ENCODE measurements around the gene TEX30. TPM values are rescaled to one million over a fixed set of nuclear protein-coding genes. Genes with fewer than 3 reads are reported as not detected.

Gene TEX30
- total RNA-seq, 1 donor from 2014 or later = 14.5 TPM

DNA sequence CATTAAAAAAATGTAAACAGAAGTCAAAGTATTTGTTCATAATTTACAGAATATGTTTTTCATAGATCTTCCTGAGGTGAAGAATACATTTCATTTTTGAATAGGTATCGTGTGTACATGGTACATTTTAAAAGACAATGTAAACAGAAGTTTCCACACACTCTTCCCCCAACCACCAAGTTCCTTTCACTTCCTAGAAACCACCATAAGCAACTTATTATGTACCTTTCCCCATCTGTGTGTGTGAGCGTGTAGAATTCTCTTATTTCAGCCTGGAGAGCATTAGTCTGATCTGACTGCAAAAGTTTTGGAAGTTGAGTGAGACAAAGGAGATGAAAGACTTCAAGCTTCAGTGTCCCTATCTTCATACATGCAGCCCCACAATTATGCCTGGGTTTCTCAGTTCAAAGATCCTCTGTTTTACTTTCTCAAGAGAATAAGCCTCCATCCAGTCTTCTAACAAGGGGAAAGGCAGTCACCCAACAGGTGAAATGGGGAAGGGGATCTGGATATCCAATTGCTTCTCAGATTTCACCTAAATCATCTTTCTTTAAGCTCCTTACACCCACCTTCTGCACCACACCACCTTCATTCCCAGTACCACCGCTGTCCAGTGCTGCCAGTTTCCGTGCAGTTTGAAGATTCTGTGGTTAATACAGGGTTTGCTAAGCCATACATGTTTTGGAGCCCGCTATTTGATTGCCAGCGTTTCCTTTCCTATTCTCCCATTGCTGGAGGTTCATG, 2.1 kb downstream of the TEX30 start:
- TF ChIP-seq, protein P1, sequence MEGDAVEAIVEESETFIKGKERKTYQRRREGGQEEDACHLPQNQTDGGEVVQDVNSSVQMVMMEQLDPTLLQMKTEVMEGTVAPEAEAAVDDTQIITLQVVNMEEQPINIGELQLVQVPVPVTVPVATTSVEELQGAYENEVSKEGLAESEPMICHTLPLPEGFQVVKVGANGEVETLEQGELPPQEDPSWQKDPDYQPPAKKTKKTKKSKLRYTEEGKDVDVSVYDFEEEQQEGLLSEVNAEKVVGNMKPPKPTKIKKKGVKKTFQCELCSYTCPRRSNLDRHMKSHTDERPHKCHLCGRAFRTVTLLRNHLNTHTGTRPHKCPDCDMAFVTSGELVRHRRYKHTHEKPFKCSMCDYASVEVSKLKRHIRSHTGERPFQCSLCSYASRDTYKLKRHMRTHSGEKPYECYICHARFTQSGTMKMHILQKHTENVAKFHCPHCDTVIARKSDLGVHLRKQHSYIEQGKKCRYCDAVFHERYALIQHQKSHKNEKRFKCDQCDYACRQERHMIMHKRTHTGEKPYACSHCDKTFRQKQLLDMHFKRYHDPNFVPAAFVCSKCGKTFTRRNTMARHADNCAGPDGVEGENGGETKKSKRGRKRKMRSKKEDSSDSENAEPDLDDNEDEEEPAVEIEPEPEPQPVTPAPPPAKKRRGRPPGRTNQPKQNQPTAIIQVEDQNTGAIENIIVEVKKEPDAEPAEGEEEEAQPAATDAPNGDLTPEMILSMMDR (conservative IDR thresholded peaks at IDR 0.05) = no peak
- no peaks in the 10 kb centered on the region for H3K27me3 Mint-ChIP-seq
- H3K9me3 Mint-ChIP-seq = no peaks in the 10 kb centered on the region
- no peak for DNase-seq (ENCODE audit: extremely low spot score, unreplicated experiment)
- H3K36me3 Mint-ChIP-seq = peaks cover 4% of the 10 kb centered on the region
- no peak overlapping the region for H3K27ac Mint-ChIP-seq
- peaks cover 8% of the 10 kb centered on the region for H3K4me1 Mint-ChIP-seq (ENCODE audit: unreplicated experiment)
- H3K4me3 Mint-ChIP-seq = peak overlapping the region; percentile 87

DNA sequence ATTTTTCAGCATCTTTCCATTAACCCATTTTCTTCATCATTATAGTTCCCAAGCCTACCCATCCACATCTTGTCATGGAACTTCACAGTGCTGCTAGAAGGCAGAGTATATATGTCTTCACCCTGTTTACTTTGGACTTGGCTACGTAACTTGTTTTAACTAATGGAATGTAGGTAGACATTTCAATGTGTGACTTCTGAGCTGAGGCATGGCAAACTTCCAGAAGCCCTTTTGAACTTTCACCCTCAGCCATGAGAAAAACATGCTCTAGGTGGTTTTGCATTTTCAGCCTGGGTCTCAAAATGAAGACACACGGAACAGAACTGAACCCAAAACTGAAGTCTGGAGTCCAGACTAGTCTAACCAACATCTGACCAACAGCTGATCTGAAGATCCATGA, 3.2 kb downstream of the TEX30 start:
- Mint-ChIP-seq H3K4me1 (ENCODE audit: unreplicated experiment) (peaks cover 8% of the 10 kb centered on the region), H3K4me3 (peak overlapping the region; percentile 60), H3K27me3 (no peaks in the 10 kb centered on the region), H3K27ac (no peak overlapping the region), H3K36me3 (peaks cover 4% of the 10 kb centered on the region), H3K9me3 (no peaks in the 10 kb centered on the region)
- TF ChIP-seq, protein P1 (conservative IDR thresholded peaks at IDR 0.05) = no peak
- DNase-seq (ENCODE audit: extremely low spot score, unreplicated experiment) = no peak

DNA sequence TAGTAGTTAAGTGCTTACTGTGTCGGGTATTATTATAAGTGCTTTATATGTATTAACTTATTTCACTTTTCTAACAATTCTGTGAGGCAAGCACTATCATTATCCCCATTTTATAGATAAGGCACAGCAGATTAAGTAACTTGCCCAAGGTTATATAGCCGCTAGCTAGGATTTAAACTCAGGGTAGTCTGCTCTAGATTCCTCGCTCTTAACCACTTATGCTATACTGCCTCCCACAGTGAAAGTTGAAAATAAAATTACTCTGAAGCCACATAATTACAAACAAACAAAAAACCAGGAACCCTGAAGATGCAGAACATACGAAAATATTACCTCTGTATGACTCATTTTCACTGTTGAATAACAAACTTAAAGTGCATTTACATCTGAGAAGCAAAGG, 3.9 kb downstream of the TEX30 start:
- no peaks in the 10 kb centered on the region for H3K9me3 Mint-ChIP-seq
- no peaks in the 10 kb centered on the region for H3K27me3 Mint-ChIP-seq
- H3K27ac Mint-ChIP-seq = no peak overlapping the region
- no peak overlapping the region for H3K4me3 Mint-ChIP-seq
- TF ChIP-seq, protein P1 (conservative IDR thresholded peaks at IDR 0.05) = no peak
- peaks cover 4% of the 10 kb centered on the region for H3K36me3 Mint-ChIP-seq
- H3K4me1 Mint-ChIP-seq (ENCODE audit: unreplicated experiment) = peaks cover 8% of the 10 kb centered on the region
- no peak for DNase-seq (ENCODE audit: extremely low spot score, unreplicated experiment)

DNA sequence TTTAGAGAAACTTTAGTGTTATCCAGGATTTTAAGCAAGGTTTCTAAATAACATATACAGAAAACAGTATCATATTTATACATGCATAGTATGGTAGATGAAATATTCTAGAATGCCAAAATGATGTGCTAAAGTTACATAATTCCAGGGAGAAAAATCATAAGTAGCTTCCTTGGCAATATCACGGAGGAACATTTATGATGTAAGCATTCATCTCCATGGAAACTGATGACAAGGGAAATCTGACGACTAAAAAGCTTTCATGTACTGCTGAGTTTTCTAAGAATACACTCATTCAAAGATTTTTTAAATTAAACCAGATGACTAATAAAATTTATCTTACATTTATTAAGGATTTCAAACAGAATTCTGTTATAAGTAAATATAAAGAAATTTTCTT, 4.7 kb downstream of the TEX30 start:
- TF ChIP-seq, protein P1 (conservative IDR thresholded peaks at IDR 0.05) = no peak
- H3K27ac Mint-ChIP-seq = no peak overlapping the region
- H3K27me3 Mint-ChIP-seq = no peaks in the 10 kb centered on the region
- H3K36me3 Mint-ChIP-seq = peaks cover 4% of the 10 kb centered on the region
- DNase-seq (ENCODE audit: extremely low spot score, unreplicated experiment) = no peak
- H3K4me3 Mint-ChIP-seq = no peak overlapping the region
- no peaks in the 10 kb centered on the region for H3K9me3 Mint-ChIP-seq
- peaks cover 8% of the 10 kb centered on the region for H3K4me1 Mint-ChIP-seq (ENCODE audit: unreplicated experiment)

DNA sequence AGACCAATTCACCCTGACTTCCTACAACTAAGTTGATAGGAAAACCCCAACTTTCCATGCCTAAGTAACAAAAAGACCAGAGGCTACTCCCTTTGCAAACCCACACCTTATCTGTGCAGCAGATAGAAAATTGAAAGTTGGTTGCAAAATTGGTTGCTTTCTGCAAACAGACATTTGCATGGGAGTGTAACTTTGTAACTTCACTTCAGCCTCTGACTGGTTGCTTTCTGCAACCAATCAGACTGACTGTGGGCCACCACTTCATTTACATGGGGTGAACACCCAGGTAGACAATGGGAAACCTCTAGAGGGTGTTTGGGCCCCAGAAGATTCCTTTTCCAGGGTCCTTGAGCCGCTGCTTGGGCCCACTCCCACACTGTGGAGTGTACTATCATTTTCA, 9.8 kb downstream of the TEX30 start:
- no peak overlapping the region for H3K4me3 Mint-ChIP-seq
- DNase-seq (ENCODE audit: extremely low spot score, unreplicated experiment) = no peak
- TF ChIP-seq, protein P1 (conservative IDR thresholded peaks at IDR 0.05) = no peak
- no peak overlapping the region for H3K27ac Mint-ChIP-seq
- no peaks in the 10 kb centered on the region for H3K9me3 Mint-ChIP-seq
- H3K36me3 Mint-ChIP-seq = no peaks in the 10 kb centered on the region
- no peaks in the 10 kb centered on the region for H3K27me3 Mint-ChIP-seq
- no peaks in the 10 kb centered on the region for H3K4me1 Mint-ChIP-seq (ENCODE audit: unreplicated experiment)

Data from type B pancreatic cell (in vitro differentiated cells).